PC-9 (cell line): Measurements from ENCODE around the gene DMRTC1.
"Not testable (repeated sequence)": the region's sequence is repeated elsewhere in the genome, so short reads cannot be mapped to it uniquely, and the experiment has no call there.

Source experiments
- CTCF ChIP-seq: fragments of 200-600 bp; sonication (generic); conservative IDR thresholded peaks from 2 replicates; pipeline ENCODE4 v1.6.1; 2017; ENCODE audit warnings: mixed run types, antibody characterized with exemption, mild to moderate bottlenecking, moderate library complexity
- EZH2 ChIP-seq: fragments of 200-600 bp; sonication (generic); IDR thresholded peaks from 2 replicates; pipeline ENCODE4 v1.8.0; 2017; ENCODE audit warnings: antibody characterized with exemption, low read depth

DNA sequence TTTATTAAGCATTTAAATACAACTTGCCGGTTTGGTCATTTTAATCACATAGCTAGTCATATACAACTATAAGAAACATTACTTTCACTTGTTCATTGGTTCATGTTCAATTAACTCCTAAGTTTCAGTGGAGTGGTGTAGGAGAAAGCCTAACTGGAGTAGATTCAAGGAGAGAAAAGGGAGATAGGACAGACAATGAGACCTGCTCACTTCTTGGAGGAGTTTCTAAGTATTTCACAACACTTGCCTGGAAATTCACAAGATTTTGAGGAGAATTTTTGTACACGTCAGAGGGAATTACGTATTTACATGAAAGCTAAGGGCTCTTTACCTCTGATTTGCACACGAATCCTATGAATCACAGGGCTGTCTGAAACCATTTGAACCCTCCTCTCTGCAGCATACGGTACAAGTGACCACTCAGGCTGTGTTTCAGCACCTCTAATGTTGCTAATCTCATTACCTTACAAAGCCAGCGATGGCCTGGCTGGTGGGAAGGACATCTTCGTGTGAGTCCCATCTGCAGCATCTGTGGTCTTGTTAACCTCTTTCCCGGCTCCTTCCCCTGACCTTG is 6.7 kb downstream of the DMRTC1 start:
- TF ChIP-seq EZH2, CTCF: not testable (repeated sequence)
